Upper lobe of right lung (tissue), 1 donor: ENCODE results near the gene GLRX3. TPM values are rescaled to one million over a fixed set of nuclear protein-coding genes. Genes with fewer than 3 reads are reported as not detected.
A peak's percentile ranks its signal among the peaks of the same experiment; 100 is the strongest.

Experiments
- ATAC-seq: fragments of 200-7000 bp; cut with Tn5 transposase; one replicate; pipeline ENCODE4 v1.9.1; 2020; ENCODE audit warnings: mild to moderate bottlenecking, moderate library complexity
- DNase-seq: peaks from one replicate; pipeline ENCODE4 v3.0.0-alpha.2; 2020
- H3K27ac ChIP-seq: fragments of 200-600 bp; one replicate; pipeline ENCODE4 v1.8.0; 2022
- H3K27me3 ChIP-seq: fragments of 200-600 bp; one replicate; pipeline ENCODE4 v1.8.0; 2022; ENCODE audit warnings: mild to moderate bottlenecking
- H3K36me3 ChIP-seq: fragments of 200-600 bp; one replicate; pipeline ENCODE4 v1.8.0; 2022
- H3K4me1 ChIP-seq: fragments of 200-600 bp; one replicate; pipeline ENCODE4 v1.8.0; 2022
- H3K4me3 ChIP-seq: fragments of 200-600 bp; one replicate; pipeline ENCODE4 v1.8.0; 2022; ENCODE audit warnings: mild to moderate bottlenecking
- H3K9me3 ChIP-seq: fragments of 200-600 bp; one replicate; pipeline ENCODE4 v1.8.0; 2022
- intact Hi-C: fragments of 100-400 bp; cut with DNase I; formaldehyde crosslinking; loops from one replicate; pipeline ENCODE4 v1.11.0; 2022
- total RNA-seq: library from RNA; stranded (reverse); fragmentation: NEBNext Ultra II Directional; extraction: Animal tissue kit (Norgen Biotek cat#: 25700); gene quantifications from one replicate; pipeline ENCODE4 v1.2.1, GENCODE V29; 2021
- TF ChIP-seq, protein P1 (sequence below): fragments of 200-600 bp; IDR thresholded peaks from one replicate; pipeline ENCODE4 v1.8.0; 2022; ENCODE audit warnings: antibody characterized with exemption
- donor health status: DM: no; HTN: yes; CAD: no; lungs with severe emphysema.

The GLRX3 gene
- total RNA-seq, 1 donor from 2014 or later, result 53.1 TPM

DNA sequence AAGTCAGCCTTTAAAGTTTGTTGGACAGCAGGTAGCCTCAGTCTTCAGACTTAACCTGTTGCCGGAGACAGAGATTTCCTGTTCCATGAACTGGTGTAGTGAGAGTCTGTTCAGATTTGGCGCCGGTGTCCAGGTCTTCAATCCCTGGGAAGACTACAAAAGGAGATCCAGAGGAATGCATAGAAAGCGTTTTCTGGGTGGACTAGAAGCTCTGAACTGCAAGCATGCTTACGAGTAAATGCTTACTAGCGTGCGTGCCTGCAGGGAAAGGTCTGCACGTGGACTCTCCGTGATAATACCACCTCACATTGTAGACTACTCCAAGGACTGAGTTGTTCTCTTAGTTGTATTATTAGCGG lies 878 bp downstream of the GLRX3 start:
- TF ChIP-seq, protein P1, sequence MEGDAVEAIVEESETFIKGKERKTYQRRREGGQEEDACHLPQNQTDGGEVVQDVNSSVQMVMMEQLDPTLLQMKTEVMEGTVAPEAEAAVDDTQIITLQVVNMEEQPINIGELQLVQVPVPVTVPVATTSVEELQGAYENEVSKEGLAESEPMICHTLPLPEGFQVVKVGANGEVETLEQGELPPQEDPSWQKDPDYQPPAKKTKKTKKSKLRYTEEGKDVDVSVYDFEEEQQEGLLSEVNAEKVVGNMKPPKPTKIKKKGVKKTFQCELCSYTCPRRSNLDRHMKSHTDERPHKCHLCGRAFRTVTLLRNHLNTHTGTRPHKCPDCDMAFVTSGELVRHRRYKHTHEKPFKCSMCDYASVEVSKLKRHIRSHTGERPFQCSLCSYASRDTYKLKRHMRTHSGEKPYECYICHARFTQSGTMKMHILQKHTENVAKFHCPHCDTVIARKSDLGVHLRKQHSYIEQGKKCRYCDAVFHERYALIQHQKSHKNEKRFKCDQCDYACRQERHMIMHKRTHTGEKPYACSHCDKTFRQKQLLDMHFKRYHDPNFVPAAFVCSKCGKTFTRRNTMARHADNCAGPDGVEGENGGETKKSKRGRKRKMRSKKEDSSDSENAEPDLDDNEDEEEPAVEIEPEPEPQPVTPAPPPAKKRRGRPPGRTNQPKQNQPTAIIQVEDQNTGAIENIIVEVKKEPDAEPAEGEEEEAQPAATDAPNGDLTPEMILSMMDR, result no peak
- Histone ChIP-seq H3K27me3 (no peaks in the 10 kb centered on the region), H3K4me3 (peak overlapping the region; percentile 71), H3K9me3 (no peaks in the 10 kb centered on the region), H3K4me1 (peaks cover 27% of the 10 kb centered on the region), H3K27ac (peak overlapping the region; percentile 85), H3K36me3 (no peaks in the 10 kb centered on the region)
- intact Hi-C loops, result no loop called here
- ATAC-seq (no peak), DNase-seq (no peak)

DNA sequence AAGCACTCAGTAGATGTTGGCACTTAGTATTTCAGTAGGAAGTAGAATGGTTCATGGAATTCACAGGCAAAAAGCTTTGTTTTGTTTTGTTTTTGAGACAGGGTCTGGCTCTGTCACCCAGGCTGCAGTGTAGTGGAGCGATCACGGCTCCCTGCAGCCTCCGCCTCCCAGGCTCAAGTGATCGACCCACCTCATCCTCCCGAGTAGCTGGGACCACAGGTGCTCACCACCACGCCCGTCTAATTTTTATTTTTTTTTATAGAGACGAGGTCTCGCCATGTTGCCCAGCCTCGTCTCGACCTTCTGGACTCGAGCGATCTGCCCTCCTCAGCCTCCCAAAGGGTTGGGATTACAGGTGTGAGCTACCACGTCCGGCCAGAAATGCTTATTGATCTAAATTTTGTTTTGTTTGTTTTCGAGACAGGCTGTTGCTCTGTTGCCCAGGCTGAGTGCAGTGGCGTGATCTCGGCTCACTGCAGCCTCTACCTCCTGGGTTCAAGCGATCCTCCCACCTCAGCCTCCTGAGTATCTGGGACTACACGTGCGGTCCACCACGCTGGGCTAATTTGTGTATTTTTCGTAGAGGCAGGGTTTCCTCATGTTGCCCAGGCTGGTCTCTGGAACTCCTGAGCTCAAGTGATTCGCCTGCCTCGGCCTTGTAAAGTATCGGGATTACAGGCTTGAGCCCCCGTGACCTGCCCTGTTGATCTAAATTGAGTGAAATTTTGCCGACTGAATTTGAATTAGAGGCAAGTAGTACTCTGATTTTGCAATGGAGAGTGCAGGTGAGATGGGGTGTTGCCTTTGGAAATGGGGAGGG lies 1.7 kb downstream of the GLRX3 start:
- peak overlapping the region; percentile 71 for H3K4me3 ChIP-seq
- intact Hi-C loops, result no loop called here
- H3K36me3 ChIP-seq, result no peaks in the 10 kb centered on the region
- H3K27ac ChIP-seq, result peak overlapping the region; percentile 85
- no peaks in the 10 kb centered on the region for H3K27me3 ChIP-seq
- H3K9me3 ChIP-seq, result no peaks in the 10 kb centered on the region
- peaks cover 27% of the 10 kb centered on the region for H3K4me1 ChIP-seq
- ATAC-seq, result no peak
- TF ChIP-seq, protein P1, result no peak
- DNase-seq, result no peak

DNA sequence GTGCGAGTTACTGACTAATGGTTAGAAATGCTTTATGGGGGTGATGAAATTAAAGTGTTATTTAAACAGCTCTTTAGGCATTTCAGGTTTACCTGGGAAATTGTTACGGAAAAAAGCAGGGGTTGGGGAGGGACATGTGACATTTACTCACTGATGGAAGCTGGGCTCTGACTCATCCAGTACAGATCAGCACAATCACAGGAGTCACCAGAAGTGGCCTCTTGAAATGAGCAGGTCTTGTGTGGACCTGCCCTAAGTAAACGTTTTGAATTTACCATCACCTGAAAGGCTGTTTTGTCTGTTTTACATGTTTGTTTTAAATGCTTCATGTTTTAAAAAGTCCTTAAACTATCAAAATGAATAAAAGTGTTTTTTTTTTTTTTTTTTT lies 2.3 kb downstream of the GLRX3 start:
- ATAC-seq, result peak; percentile 75
- no peak overlapping the region for H3K4me3 ChIP-seq
- DNase-seq, result no peak
- intact Hi-C loops, result no loop called here
- TF ChIP-seq, protein P1, result no peak
- peaks cover 27% of the 10 kb centered on the region for H3K4me1 ChIP-seq
- no peaks in the 10 kb centered on the region for H3K9me3 ChIP-seq
- no peaks in the 10 kb centered on the region for H3K36me3 ChIP-seq
- no peak overlapping the region for H3K27ac ChIP-seq
- no peaks in the 10 kb centered on the region for H3K27me3 ChIP-seq

DNA sequence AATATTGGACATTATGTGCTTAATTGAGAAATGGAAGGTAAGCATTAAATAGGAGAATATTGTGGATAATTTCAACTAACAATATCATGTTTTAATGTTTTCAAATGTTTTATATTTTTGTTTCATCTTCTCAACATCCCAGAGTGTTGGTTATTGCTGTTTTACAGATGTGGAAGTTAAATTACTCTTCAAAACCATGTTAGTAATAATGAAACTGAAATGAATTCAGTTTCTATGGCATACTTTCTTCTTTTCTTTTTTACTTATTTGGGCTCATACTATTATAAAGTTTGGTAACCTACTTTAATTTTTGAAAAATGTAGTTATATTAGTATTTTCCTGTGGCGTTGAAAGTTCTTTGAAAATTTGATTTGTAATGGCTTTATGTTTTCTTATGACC lies 4.2 kb downstream of the GLRX3 start:
- Histone ChIP-seq H3K9me3 (no peaks in the 10 kb centered on the region), H3K4me3 (no peak overlapping the region), H3K36me3 (no peaks in the 10 kb centered on the region), H3K27ac (no peak overlapping the region), H3K27me3 (no peaks in the 10 kb centered on the region), H3K4me1 (peaks cover 27% of the 10 kb centered on the region)
- TF ChIP-seq, protein P1, result no peak
- ATAC-seq (no peak), DNase-seq (no peak)
- intact Hi-C loops, result no loop called here

DNA sequence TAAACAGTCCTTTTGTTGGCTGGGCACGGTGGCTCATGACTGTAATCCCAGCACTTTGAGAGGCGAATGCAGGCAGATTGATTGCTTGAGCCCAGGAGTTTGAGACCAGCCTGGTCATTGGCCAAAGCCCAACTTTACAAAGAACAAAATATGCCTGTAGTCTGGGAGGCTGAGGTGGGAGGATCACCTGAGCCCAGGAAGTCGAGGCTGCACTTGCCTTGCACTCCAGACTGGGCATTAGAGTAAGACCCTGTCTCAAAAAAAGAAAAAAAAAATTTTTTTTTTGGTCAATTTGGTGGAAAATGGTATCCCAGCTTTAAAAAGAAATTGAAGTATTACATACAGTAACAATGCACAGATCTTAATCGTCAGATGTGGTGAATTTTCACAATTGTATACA lies 4.8 kb downstream of the GLRX3 start:
- Histone ChIP-seq H3K27me3 (no peaks in the 10 kb centered on the region), H3K4me1 (peaks cover 27% of the 10 kb centered on the region), H3K4me3 (no peak overlapping the region), H3K9me3 (no peaks in the 10 kb centered on the region), H3K36me3 (peaks cover 5% of the 10 kb centered on the region), H3K27ac (no peak overlapping the region)
- no peak for ATAC-seq
- TF ChIP-seq, protein P1, result no peak
- no peak for DNase-seq
- intact Hi-C loops, result no loop called here
